ENCODE measurements around the gene TMEM86A. TPM values are rescaled to one million over a fixed set of nuclear protein-coding genes. Genes with fewer than 3 reads are reported as not detected.

TMEM86A gene
- polyA plus RNA-seq, 1 of the 3 experiments (the other 2 are of a cell fraction): 1.2 TPM

DNA sequence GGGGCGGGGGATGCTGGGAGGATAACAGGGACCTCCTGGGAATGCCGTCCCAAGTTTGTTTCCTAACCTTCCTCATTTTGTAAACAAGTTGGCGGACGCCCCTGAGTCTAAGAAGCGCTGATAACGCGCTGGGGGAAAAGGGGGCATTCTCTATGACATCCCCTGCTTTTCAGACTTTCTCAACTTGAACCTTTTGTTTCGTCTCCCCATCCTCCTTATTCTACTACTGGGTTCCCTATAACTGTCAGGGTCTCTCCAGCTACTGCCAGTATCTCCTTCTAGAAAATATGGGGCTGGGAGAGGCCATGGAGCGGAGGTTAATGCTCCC is 654 bp downstream of the TMEM86A start:
- Histone ChIP-seq H3K9ac (peak overlapping the region; percentile 55; the same call in 1 of the 2 replicates), H3K9me3 (no peaks in the 10 kb centered on the region), H3K27ac (ENCODE audit: low read depth in 2 of 2, low read length in 1 of 2) (no peak overlapping the region), H4K20me1 (ENCODE audit: insufficient read depth) (no peaks in the 10 kb centered on the region), H3K4me1 (ENCODE audit: control insufficient read depth in 1 of 2, insufficient read depth in 2 of 2, low read depth in 1 of 2, low read length in 1 of 2) (peaks cover 0 to 14% of the 10 kb centered on the region in 2 experiments; a peak in 1 of 4 replicates), H3K27me3 (ENCODE audit: insufficient read depth) (no peaks in the 10 kb centered on the region), H2AFZ (ENCODE audit: low read depth) (peak overlapping the region; percentile 87), H3F3A (replicated peaks; ENCODE audit: insufficient read depth) (no peaks in the 10 kb centered on the region), H3K4me3 (ENCODE audit: low read depth in 2 of 2, low read length in 1 of 2) (peak overlapping the region; percentile 78 to 81), H3K79me2 (ENCODE audit: insufficient read depth) (no peaks in the 10 kb centered on the region), H3K4me2 (peak overlapping the region; percentile 66), H3K9me2 (no peaks in the 10 kb centered on the region), H3K36me3 (replicated peaks in 1 of 2; ENCODE audit: control insufficient read depth in 1 of 2, insufficient read depth in 2 of 2, low read length in 1 of 2) (no peaks in the 10 kb centered on the region)
- TF ChIP-seq, protein P1, sequence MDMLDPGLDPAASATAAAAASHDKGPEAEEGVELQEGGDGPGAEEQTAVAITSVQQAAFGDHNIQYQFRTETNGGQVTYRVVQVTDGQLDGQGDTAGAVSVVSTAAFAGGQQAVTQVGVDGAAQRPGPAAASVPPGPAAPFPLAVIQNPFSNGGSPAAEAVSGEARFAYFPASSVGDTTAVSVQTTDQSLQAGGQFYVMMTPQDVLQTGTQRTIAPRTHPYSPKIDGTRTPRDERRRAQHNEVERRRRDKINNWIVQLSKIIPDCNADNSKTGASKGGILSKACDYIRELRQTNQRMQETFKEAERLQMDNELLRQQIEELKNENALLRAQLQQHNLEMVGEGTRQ (IDR thresholded peaks at IDR 0.05; ENCODE audit: borderline replicate concordance, low read depth, low read length): no peak
- TF ChIP-seq RFX5 (IDR thresholded peaks at IDR 0.05; ENCODE audit: low read length): no peak
- no peak for TF ChIP-seq TEAD4 (IDR thresholded peaks at IDR 0.05; ENCODE audit: borderline replicate concordance, insufficient read depth)
- TF ChIP-seq SMC3 (IDR thresholded peaks at IDR 0.05; ENCODE audit: low read depth, low read length): no peak
- no peak for TF ChIP-seq CHD2 (IDR thresholded peaks at IDR 0.05; ENCODE audit: low read length, partially characterized antibody)
- no peak for TF ChIP-seq ELF1 (IDR thresholded peaks at IDR 0.05)
- TF ChIP-seq USF1 (IDR thresholded peaks at IDR 0.05; ENCODE audit: borderline replicate concordance, low read depth): no peak
- TF ChIP-seq TCF12 (IDR thresholded peaks at IDR 0.05): no peak
- TF ChIP-seq EZH2phosphoT487 (IDR thresholded peaks at IDR 0.05; ENCODE audit: borderline replicate concordance, low read depth): no peak
- TF ChIP-seq SIN3A (IDR thresholded peaks at IDR 0.05; ENCODE audit: borderline replicate concordance, low read depth, low read length): no peak
- TF ChIP-seq, protein P2, sequence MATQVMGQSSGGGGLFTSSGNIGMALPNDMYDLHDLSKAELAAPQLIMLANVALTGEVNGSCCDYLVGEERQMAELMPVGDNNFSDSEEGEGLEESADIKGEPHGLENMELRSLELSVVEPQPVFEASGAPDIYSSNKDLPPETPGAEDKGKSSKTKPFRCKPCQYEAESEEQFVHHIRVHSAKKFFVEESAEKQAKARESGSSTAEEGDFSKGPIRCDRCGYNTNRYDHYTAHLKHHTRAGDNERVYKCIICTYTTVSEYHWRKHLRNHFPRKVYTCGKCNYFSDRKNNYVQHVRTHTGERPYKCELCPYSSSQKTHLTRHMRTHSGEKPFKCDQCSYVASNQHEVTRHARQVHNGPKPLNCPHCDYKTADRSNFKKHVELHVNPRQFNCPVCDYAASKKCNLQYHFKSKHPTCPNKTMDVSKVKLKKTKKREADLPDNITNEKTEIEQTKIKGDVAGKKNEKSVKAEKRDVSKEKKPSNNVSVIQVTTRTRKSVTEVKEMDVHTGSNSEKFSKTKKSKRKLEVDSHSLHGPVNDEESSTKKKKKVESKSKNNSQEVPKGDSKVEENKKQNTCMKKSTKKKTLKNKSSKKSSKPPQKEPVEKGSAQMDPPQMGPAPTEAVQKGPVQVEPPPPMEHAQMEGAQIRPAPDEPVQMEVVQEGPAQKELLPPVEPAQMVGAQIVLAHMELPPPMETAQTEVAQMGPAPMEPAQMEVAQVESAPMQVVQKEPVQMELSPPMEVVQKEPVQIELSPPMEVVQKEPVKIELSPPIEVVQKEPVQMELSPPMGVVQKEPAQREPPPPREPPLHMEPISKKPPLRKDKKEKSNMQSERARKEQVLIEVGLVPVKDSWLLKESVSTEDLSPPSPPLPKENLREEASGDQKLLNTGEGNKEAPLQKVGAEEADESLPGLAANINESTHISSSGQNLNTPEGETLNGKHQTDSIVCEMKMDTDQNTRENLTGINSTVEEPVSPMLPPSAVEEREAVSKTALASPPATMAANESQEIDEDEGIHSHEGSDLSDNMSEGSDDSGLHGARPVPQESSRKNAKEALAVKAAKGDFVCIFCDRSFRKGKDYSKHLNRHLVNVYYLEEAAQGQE (IDR thresholded peaks at IDR 0.05; ENCODE audit: low read depth, low read length): no peak
- no peak for TF ChIP-seq CTCF (IDR thresholded peaks at IDR 0.05)
- CTCF ChIA-PET: interaction anchor here (0.8 to 2.5 kb wide), 4 partner anchors 22 to 29 kb away, joined by 3 to 9 read pairs (median 4); no protein-coding TSS in a partner anchor
- POLR2A ChIA-PET: no interaction called here
- 22% methylated on average over 9 of the region's 9 CpGs for WGBS (ENCODE audit: low lambda C conversion rate)
- DNase-seq: peak; percentile 30
